ENCODE data around the gene GLUD1.
"Not testable (repeated sequence)": the region's sequence is repeated elsewhere in the genome, so short reads cannot be mapped to it uniquely, and the experiment has no call there.

The GLUD1 gene

GRCh38 chr10:87089746-87090145 is 4.9 kb downstream of the GLUD1 start:
- no peak for DNase-seq

- no peak for DNase-seq
Observed at GRCh38 chr10:87085537-87085936, 9.1 kb downstream of the GLUD1 start.

- peak in 1 of 2 donors; percentile 49 for DNase-seq
Observed at GRCh38 chr10:87084291-87084782, 10.3 kb downstream of the GLUD1 start.

- not testable (repeated sequence) for DNase-seq
Observed at GRCh38 chr10:87083576-87084290, 10.9 kb downstream of the GLUD1 start.

- not testable (repeated sequence) for DNase-seq
Observed at GRCh38 chr10:87082219-87082618, 12.4 kb downstream of the GLUD1 start.

GRCh38 chr10:87081574-87081973 is 13.1 kb downstream of the GLUD1 start:
- DNase-seq: not testable (repeated sequence)

GRCh38 chr10:87080621-87081020 is 14.0 kb downstream of the GLUD1 start:
- DNase-seq: not testable (repeated sequence)

GRCh38 chr10:87079106-87079836 is 15.4 kb downstream of the GLUD1 start:
- DNase-seq: no peak

GRCh38 chr10:87076421-87076820 is 18.2 kb downstream of the GLUD1 start:
- not testable (repeated sequence) for DNase-seq

GRCh38 chr10:87072449-87072848 is 22.2 kb downstream of the GLUD1 start:
- DNase-seq: no peak

- DNase-seq: no peak
Observed at GRCh38 chr10:87068281-87068680, 26.4 kb downstream of the GLUD1 start.

- no peak for DNase-seq
Observed at GRCh38 chr10:87066865-87067264, 27.8 kb downstream of the GLUD1 start.

- DNase-seq: no peak
Observed at GRCh38 chr10:87066178-87066577, 28.5 kb downstream of the GLUD1 start.

GRCh38 chr10:87064651-87065050 is 30.0 kb downstream of the GLUD1 start:
- no peak for DNase-seq

- no peak for DNase-seq
Observed at GRCh38 chr10:87060280-87060928, 34.2 kb downstream of the GLUD1 start.

- no peak for DNase-seq
Observed at GRCh38 chr10:87059401-87059800, 35.2 kb downstream of the GLUD1 start.

GRCh38 chr10:87058171-87058570 is 36.5 kb downstream of the GLUD1 start:
- no peak for DNase-seq

GRCh38 chr10:87054373-87055295 is 40.0 kb downstream of the GLUD1 start:
- peak; percentile 7 to 73 for DNase-seq

GRCh38 chr10:87053577-87054181 is 41.0 kb downstream of the GLUD1 start:
- no peak for DNase-seq

GRCh38 chr10:87053111-87053510 is 41.5 kb downstream of the GLUD1 start:
- DNase-seq: no peak

- DNase-seq: no peak
Observed at GRCh38 chr10:87045434-87045938, 49.2 kb downstream of the GLUD1 start.

- not testable (repeated sequence) for DNase-seq
Observed at GRCh38 chr10:87043579-87043978, 51.1 kb downstream of the GLUD1 start.

Data from bone marrow (tissue), 2 donors.